CMK (cell line): ENCODE results near the gene ATP5F1B.
"Not testable (repeated sequence)": the region's sequence is repeated elsewhere in the genome, so short reads cannot be mapped to it uniquely, and the experiment has no call there.

ENCODE experiments used
- DNase-seq: peaks from one replicate; pipeline ENCODE4 v3.0.0-alpha.2; 2010; ENCODE audit warnings: low read depth

The ATP5F1B gene

DNA sequence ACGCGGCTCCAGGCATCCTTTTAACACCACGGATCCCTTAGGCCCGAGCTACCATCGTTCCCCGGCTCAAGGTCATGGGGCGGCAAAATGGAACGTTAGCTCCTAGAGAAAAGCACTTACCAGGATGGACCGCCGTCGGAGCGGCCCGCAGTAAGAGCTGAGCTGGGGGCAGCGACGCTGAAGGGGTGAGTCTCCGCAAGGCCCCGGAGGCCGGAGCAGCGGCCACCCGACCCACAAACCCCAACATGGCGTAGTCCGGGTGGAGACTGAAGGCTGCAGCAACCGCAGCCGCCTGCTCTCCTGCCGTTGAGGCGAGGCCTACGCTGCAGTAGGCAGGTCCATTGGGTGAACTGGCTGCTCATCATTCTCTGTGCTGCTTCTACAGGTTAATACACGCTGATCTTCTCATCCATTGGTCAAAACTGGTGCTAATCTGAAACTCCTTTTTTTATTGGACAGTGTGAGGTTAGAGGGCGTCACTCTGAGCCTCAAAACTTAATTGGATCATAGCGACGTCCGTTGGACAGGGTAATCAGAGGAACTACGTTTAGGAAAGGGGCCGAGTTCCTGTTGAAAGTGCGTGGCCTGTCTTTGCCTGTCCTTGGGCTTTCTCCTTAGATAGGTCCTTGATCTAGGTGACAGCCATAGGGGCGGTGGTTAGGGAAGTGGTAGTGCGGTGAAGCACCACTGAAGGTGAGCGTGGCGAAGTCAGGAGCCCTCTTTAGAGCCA is at the start of gene ATP5F1B:
TSS of gene ATP5F1B (minus strand) at position 268 of the 730 bp plus-strand sequence. CDS start at position 247, 21 bp downstream.
- peak; percentile 91 for DNase-seq

DNA sequence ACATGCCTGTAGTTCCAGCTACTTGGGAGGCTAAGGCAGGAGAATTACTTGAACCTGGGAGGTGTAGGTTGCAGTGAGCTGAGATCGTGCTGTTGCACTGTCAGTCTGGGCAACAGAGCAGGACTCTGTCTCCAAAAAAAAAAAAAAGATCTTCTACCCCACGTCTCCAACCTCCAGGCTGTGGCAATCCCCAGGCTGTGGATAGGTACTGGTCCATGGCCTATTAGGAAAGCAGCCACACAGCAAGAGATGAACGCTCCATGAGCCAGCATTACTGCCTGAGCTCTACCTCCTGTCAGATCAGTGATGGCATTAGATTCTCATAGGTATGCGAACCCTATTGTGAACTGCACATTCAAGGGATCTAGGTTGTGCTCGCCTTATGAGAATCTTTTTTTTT is 48.4 kb upstream of the ATP5F1B start:
- no peak for DNase-seq

DNA sequence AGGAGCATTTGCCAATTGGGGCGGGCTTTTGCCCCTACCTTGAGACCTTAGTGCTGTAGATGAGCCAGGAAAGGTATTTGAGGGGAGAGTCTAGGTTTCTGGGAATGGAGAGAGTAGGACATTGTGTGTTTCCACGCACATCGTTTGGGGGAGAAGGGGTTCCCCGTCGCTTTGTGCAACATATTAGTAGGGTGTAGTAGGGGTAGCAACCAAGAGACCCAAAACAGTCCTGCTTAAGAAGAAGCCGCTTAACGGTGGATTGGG is 43.0 kb upstream of the ATP5F1B start:
- DNase-seq, result no peak

DNA sequence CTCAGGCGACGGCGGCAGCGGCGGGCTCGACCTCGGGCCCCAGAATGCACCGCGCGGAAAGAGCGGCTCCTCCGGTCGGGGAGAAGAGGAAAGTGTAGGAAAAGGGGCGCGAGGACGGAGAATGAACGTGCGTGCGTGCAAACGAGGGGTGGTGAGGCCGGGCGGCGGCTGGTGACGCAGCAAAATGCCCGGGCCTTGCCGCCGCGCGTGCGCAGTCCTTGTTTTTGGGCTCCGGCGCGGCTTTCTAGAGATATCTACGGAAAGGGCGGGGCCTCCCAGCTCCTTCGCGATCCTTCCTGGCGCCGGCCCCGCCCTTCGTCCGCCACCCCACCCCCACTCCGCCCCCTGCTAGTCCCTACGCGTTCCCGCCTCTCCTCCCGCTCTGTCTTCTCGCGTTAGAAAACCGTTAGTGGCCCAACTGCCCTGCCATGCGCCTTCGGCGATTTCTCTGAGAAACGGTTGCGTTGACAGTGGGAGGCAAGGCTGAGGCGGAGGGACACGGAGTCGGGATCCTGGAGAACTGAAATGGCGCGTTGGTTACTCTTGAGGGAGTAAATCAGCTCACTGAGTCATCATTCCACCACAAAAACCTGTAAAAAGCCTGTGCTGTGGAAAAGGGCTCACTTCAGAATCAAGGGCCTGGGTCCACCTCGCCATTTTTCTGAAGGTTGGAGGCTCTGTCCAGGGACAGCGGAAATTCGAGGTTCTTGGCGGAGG is 42.5 kb upstream of the ATP5F1B start, which contains the start of gene PTGES3:
TSS of gene PTGES3 (minus strand) at position 156 of the 717 bp plus-strand sequence. CDS start 285 bp downstream, outside the sequence.
- DNase-seq, result peak; percentile 90

DNA sequence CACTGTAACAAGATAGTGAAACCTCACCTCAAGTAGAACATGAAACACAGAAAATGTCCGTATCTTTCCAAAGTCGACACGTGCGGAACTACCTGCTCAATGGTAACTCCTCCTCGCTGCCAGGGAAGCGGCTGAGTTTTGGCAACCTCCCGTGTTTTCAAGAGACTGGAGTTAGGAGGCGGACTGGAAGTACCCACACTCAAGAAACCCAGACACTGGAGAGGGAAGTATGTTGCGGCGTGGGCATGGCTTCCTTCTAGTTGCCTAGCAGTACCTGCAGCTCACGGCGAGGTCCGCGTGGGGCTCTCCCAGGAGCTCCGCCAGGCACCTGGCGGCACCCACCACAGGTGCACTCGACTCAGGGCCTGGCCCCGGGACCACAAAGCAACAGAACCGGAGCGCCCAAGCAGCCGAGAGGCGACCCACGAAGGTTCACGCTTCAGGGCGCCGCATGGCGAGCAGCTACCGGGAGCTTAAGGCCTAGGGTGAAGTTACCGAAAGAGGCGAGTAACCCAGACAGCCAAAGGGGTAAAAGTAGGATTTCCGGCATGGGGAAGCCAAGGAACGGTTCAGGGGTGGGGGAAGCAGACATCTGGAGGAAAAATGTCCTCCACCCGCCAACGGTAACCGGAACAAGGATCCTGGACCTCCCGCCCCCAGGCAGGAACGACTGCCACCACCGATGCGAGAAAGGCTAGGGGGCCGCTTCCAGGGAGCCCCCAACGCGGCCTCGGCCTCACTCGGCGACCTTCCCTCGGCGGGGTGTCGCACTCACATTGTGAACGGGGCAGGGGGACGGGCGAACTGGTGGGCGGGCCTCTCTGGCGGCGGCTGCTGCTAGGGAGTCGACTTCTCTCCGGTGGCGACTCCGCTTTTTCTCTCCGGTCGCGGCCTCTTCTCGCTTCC is 41.7 kb upstream of the ATP5F1B start:
- DNase-seq, result no peak

DNA sequence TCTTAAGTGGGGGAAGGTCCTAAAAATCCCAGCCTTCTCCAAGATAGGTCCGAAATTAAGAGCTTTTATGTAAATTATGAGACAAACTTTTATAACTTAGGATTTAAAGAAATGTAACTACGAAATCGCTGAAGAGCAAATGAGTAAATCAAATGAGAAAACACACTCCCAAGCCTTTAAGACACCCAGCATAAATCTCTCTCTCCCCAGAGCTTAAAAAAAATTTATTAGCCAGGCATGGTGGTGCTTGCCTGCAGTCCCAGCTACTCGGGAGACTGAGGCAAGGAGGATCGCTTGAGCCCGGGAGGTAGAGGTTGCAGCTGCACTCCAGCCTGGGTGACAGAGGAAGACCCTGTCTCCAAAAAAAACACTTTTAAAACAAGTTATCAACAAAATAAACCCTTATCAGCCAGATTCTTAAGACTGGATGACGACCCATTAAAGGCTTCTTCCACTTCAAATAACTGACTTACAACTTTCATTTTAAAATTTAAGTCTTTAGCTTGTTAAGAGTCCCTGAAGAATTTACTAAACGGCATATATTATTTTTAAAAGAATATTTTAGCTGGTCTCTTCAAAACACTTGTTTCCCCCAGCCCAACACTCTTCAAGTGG is 39.1 kb upstream of the ATP5F1B start:
- DNase-seq, result no peak

DNA sequence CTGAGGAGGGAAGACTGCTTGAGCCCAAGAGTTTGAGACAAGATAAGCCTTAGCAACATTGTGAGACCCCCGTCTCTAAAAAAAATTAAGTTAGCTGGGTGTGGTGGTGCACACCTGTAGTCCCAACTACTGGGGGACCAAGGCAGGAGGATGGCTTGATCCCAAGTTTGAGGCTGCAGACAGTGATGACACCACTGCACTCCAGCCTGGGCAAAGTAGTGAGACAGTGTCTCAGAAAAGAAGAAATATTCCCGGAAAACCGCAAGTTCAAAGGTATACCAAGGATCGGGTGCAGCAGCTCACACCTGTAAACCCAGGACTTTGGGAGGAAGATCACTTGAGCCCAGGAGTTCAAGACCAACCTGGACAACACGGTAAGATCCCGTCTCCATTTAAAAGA is 36.5 kb upstream of the ATP5F1B start:
- no peak for DNase-seq

DNA sequence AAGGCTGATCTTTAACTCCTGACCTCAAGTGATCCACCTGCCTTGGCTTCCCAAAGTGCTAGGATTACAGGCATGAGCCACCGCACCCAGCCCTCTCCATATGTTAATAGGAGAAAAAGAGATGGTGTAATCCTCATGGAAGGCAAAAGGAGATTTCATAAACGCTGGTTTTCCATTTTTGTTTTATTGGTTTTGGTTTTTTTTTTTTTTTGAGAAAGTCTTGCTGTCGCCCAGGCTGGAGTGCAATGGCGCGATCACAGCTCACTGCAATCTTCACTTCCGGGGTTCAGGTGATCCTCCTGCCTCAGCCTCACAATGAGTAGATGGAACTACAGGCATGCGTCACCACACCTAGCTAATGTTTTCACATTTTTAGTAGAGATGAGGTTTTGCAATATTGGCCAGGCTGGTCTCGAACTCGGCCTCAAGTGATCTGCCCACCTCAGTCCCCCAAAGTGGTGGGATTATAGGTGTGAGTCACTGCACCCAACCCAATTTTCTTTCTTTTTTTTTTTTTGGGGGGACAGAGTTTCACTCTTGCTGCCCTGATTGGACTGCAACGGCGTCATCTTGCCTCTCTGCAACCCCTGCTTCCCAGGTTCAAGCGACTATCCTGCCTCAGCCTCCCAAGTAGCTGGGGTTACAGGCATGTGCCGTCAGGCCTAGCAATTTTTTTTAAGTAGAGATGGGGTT is 34.2 kb upstream of the ATP5F1B start:
- no peak for DNase-seq

DNA sequence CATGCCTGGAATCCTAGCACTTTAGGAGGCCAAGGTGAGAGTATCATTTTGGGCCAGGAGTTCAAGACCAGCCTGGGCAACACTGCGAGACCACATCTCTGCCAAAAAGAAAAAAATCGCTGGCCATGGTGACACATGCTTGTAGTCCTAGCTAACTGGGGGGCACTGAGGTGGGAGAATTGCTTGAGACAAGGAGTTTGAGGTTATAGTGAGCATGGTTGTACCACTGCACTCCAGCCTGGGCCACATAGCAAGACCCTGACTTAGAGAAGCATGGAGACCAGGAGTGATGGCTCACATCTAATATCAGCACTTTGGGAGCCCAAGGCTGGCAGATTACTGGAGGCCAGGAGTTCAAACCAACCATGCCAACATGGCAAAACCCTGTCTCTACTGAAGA is 33.1 kb upstream of the ATP5F1B start:
- DNase-seq, result no peak

DNA sequence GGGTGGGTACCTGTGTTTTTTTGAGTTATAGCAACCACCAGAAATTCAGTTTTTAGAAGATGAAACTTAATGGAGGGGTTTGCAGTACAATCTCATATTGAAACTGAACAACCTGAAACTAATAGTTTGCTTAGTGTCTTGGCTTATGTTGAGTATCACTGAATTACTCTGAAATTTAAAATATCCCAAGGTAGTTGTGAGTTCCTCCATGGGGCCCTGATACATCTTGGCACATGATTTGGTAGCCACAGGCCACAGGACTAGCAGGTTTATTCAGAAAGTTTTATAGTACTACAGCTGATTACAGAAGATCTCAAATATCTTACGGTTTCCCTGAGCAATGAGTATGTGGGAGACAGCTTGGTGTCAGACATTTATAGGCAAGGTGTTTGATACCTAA is 31.9 kb upstream of the ATP5F1B start:
- no peak for DNase-seq

DNA sequence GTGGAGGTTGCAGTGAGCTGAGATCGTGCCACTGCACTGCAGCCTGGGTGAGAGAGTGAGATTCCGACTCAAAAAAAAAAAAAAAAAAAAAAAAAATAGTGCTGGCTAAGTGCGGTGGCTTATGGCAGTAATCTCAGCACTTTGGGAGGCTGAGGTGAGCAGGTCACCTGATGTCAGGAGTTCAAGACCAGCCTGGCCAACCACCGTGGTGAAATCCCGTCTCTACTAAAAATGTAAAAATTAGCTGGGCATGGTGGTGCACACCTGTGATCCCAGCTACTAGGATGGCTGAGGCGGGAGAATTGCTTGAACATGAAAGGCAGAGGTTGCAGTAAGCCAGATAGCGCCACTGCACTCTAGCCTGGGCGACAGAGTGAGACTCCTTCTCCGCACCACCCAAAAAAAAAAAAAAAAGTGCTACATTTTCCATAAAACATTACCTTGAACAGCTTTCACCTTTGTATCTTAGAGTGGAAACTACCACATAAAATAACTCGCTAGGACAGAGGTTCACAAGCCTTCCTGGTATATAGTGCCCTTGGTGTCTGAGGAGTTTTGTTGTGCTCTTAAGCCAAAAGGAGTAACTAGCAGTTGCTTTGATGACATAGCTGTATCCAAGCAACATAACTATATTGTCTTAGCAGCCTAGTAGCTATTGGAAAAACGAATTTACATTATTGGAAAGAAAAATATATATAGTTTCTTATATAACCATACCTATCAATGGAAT is 31.2 kb upstream of the ATP5F1B start:
- no peak for DNase-seq

DNA sequence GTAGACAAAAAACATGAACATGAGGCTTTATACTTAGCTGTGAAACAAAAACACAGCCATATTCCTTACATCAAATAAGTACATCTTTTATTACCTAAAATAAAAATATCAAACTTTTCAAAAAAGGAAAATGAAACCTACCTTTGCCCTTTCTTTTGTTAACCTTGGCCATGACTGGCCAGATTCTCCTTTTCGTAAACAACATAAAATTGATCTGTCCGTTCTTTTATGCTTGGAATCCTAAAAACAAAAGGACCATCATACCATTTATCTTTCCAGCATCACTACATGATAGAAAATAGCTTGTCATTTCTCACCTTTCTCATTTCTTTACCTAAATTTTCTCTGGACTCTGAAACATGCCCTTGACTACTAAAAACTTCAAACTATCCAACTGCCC is 25.8 kb upstream of the ATP5F1B start:
- no peak for DNase-seq

DNA sequence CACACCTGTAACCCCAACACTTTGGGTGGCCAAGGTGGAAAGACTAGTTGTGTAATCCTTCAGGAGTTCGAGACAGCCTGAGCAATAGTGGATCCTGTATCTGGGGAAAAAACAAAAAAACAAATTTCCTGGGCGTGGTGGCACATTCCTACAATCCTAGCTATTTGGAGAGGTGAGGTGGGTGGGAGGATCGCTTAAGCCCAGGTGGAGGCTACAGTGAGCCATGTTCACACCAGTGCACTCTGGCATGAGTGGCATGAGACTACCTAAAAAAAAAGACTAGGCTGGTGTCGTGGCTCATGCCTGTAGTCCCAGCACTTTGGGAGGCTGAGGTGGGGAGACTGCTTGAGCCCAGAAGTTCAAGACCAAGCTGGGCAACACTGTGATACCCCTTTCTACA is 25.1 kb upstream of the ATP5F1B start:
- DNase-seq, result no peak

DNA sequence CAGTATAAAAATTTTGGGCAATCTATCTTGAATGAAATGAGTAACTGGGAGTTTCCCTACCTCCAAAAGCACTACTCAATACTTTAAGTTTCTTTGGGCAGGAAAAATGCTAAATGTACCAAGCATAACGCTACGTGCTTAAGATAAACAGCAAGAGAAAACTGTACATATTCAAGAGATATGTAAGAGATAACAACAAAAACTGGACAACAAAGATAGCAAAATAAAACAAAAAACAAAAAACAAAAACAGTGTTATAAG is 22.3 kb upstream of the ATP5F1B start:
- DNase-seq, result no peak

DNA sequence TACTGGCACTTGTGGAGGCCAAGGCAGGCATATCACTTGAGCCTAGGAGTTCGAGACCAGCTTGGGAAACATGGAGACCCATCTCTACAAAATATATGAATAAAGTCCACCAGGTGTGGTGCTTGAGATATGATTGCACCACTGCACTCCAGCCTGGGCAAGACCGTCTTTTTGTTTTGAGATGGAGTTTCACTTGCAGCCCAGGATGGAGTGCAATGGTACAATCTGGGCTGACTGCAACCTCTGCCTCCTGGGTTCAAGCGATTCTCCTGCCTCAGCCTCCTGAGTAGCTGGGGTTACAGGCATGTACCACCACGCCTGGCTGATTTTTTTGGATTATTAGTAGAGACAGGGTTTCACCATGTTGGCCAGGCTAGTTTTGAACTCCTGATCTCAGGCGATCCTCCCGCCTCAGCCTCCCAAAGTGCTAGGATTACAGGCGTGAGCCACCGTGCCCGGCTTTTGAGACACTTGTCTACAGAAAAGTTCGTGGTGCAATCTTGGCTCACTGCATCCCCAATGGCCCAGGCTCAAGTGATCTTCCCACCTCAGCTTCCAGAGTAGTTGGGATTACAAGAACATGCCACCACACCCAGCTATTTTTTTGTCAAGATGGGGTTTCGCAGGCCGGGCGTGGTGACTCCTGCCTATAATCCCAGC is 16.3 kb upstream of the ATP5F1B start:
- DNase-seq, result no peak

DNA sequence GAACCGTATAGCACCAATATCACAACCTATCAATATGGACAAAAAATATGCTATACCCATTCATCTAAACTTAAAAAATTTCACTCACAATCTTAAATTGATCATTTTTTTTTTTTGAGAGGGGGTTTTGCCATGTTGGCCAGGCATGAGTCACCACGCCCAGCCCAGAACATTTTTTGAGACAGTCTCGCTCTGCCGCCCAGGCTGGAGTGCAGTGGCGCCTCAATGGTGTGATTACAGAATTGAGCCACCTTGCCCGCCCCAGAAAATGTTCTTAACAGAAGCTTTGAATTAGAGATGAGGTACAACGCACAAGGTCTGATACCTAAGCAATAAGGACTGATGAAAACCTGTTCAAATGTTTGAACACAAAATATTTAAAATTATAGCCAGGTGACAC is 15.8 kb upstream of the ATP5F1B start:
- DNase-seq, result no peak

DNA sequence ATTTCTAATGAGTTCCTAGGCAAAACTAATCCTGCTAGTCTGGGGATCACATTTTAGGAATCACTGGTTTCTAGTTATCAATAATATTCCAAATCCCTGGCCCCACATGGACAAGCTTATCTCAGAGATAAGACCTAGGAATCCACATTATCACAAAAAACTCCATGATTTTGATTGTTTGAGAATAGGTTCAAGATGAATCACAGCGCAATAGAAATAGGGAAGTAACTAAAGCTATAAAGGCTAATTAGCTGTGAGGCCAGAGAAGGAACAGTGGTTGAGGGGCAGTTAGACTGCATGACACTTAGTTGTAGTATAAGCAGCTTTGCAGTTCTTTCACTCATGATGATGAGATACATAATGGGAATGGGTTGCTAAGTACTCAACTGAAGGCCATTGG is 13.1 kb upstream of the ATP5F1B start:
- DNase-seq, result no peak

DNA sequence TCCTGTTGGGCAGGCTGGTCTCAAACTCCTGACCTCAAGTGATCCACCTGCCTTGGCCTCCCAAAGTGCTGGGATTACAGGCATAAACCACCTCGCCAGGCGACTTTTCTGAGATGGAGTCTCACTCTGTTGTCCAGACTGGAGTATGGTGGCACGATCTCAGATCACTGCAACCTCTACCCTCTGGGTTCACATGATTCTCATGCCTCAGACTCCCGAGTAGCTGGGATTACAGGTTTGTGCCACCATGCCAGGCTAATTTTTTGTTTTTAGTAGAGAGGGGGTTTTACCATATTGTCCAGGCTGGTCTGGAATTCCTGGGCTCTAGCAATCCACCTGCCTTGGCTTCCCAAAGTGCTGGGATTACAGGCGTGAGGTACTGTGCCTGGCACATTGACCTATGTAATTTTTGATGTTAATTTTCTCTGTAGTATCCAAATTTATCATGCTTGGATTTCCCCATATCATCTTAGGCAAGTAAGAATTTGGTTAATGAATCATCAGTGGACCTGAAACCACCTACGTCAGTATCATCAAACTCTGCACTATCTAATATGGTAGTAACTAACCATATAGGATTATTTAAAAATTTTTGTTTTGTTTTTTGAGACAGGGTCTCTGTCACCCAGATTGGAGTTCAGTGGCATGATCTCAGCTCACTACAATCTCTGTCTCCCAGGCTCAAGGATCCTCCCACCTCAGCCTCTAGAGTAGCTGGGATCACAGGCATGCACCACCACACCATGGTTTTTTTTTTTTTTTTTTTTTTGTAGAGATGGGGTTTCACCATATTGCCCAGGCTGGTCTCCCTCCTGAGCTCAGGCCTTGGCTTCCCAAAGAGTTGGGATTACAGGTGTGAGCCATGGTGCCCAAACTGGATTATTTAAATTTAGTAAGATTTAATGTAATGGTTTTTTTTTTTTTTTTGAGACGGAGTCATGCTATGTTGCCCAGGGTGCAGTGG is 11.9 kb upstream of the ATP5F1B start:
- no peak for DNase-seq

DNA sequence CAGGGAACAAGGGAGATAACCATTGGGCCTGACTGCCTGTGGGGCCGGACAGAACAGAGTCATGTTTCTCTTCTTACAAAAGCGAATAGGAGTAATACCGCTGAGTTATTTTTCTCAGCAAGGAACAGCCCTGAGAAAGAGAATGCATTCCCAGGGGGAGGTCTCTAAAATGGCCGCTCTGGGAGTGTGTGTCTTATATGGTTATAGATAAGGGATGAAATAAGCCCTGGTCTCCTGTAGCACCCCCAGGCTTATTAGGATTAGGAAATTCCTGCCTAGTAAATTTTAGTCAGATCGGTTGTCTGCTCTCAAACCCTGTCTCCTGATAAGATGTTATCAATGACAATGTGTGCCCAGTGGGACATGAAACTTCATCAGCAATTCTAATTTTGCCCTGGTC is 8.0 kb upstream of the ATP5F1B start:
- not testable (repeated sequence) for DNase-seq

DNA sequence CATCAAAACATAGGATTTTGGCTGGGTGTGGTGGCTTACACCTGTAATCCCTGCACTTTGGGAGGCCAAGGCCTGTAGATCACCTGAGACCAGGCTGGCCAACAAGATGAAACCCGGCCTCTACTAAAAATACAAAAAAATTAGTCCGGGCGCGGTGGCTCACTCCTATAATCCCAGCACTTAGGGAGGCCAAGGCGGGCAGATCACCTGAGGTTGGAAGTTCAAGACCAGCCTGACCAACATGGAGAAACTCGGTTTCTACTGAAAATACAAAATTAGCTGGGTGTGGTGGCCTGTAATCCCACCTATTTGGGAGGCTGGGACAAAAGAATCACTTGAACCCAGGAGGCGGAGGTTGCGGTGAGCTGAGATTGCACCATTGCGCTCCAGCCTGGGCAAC is 2.2 kb upstream of the ATP5F1B start:
- not testable (repeated sequence) for DNase-seq
